Measurements from ENCODE around the gene FIGN.

FIGN gene

DNA sequence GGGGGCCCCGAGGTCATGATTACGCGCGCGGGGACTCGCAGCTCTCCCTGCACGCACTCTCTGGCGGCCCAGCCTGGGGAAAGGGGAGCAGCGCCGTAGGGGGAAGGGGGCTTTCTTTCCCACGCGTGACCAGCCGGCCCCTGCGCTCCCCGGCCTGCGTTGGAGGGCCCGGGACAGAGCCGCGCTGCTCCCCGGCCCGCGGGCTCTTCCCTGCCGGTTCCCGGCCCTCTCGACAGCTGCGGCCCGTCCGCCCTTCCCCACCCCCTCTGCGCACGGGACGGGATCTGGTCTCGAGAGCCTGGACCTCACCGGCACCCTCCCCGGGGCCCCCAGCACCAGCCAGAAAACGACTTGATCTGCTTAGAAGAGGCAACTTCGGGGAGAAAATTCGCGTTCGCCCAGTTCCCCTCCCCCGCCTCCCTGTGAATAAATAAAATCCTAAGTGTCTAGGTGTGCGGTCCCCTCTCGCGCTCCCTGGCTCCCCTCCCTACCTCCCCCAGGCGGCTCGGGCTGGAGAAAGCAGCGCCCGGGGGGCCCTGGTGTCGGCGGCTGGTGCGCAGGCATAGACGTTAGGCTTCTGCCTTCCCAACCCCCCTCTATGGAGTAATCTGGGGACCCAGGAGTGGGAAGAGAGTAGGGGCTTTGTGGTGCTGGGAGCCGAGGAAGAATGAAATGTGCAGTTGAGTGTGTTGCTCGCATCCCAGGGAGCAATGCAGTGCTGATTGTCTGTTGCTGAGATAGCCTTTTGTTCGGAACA lies 803 bp upstream of the FIGN start:
- ATAC-seq (no peak), DNase-seq (no peak)

DNA sequence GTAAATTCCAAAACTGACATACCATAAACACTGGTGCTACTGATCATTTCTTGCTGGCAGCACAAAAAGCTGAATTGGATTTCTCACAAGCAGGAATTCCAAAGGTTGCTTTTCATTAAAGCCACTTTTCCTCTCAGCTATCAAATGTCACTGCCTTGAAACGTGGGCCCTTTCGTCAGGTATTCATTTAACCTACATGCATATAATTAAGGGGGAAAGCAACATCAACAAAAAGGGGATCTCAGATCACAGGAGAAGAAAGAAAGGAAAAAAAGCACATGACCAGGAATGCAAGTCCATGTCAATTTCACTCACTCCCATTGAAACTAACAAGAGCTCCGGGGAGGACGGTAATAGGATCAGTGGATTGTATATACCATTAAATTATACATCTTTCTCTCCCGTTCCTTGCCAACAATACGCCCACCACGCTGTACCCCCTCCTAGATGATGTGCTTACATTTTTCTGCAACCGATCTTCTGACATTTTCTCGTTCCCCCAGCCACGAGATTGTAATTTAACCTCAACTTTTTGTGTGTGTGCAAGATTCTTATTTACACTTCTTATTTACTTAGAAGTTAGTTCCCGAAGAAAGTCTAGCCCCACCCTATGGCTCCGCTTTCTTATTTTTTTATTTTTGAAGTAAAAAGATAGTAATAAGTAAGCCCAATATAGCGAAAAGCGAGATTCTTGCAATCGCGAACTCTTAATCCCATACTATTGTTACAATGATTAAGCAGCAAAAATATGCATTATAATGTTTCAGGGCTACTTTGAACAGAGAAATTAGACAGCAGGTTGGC lies 725 bp downstream of the FIGN start:
- DNase-seq, result no peak
- no peak for ATAC-seq

- no peak for DNase-seq
- ATAC-seq, result no peak
Observed at GRCh38 chr2:163734401-163734800, 1.4 kb downstream of the FIGN start.

- ATAC-seq, result no peak
- no peak for DNase-seq
Observed at GRCh38 chr2:163733956-163734355, 1.9 kb downstream of the FIGN start.

GRCh38 chr2:163733301-163733938 lies 2.4 kb downstream of the FIGN start:
- ATAC-seq, result no peak

DNA sequence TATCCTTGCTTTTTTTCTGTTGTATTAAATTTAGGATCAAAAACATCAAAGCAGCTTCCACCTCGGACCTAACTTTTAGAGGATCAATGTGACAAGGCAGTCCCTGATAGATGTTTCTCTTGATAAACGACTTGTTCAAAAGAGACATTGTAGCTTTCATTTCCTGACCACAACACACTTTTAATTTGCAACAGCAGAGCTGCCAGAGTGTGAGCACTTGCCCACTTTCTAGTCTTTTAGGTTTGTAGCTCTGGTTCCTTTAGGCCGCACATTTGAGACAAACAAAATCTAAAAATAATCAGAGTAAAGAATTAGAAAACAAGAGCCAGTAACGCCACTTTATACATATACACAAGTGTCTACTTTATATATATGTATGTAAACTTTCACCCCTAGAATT lies 3.1 kb downstream of the FIGN start:
- DNase-seq (no peak), ATAC-seq (no peak)

More at GRCh38 chr2:163733301-163733938, 2.4 kb downstream of the FIGN start:
- no peak for DNase-seq

DNA sequence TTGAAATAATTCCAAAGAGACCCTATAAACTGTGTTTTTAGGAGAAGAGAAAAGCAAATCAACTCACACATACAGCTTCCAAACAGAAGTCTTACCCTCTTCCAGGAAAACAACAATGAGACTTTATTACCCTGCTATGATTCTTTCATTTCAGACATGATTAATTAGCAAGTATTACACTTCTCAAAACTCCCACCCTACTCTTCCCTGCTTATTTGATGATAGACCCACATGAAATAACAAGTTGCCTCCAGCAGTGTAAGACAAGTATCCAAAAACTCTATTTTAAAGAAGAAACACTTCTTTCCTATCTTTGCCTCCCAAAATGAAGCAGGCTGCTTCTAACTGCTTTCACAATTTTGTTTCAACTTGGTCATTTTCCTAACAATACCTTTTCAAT lies 4.1 kb downstream of the FIGN start:
- DNase-seq (no peak), ATAC-seq (no peak)

GRCh38 chr2:163730556-163730955 lies 5.3 kb downstream of the FIGN start:
- DNase-seq, result no peak
- no peak for ATAC-seq

DNA sequence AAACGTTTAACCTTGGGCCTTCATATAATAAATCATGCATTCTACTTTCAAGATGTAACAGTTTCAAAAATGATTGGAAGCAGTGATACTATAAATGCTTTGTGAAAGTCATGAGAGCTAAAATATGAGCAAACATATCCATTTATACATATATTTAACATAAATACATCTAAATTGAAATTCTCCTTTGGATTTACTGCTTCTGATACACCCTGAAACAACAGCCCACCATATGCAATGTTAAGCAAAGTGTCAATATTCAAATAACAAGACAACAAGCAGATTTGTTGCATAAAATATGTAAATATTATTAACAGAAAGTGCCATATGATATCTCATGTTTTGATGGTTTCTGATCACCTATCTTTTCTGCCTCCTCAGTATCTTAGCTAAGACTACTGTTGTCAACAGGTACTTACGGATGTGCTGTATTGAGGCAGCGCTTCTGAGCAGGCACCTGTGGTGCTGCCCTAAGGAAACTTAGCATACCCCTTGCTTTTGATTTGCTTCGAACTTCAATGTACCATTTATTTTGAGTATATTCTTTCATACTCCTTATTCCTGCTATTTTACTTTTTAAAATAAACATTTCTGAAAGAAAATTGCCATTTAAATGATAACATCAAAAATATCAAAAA lies 6.1 kb downstream of the FIGN start:
- no peak for ATAC-seq
- no peak for DNase-seq

GRCh38 chr2:163723881-163724280 lies 11.9 kb downstream of the FIGN start:
- no peak for DNase-seq
- ATAC-seq, result no peak

- DNase-seq, result no peak
- no peak for ATAC-seq
Observed at GRCh38 chr2:163723348-163723747, 12.5 kb downstream of the FIGN start.

DNA sequence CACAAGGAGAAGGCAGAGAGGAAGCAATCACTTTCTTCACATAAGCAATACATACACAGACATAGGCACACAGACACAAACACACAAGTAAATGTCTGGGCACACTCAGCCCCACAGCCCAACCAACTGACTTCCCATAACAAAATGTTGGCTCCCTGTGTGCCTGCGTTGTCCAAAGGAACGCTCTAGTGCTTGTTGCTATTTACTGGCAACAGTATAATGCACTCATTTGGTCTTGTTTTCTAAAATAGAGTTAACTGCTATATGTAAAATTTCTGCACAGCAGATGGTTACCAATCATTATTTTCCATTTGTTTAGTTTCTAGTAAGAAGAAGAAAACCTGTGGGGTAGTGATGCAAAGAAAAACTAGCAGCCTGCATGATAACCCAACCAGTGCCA lies 16.5 kb downstream of the FIGN start:
- ATAC-seq (no peak), DNase-seq (no peak)

DNA sequence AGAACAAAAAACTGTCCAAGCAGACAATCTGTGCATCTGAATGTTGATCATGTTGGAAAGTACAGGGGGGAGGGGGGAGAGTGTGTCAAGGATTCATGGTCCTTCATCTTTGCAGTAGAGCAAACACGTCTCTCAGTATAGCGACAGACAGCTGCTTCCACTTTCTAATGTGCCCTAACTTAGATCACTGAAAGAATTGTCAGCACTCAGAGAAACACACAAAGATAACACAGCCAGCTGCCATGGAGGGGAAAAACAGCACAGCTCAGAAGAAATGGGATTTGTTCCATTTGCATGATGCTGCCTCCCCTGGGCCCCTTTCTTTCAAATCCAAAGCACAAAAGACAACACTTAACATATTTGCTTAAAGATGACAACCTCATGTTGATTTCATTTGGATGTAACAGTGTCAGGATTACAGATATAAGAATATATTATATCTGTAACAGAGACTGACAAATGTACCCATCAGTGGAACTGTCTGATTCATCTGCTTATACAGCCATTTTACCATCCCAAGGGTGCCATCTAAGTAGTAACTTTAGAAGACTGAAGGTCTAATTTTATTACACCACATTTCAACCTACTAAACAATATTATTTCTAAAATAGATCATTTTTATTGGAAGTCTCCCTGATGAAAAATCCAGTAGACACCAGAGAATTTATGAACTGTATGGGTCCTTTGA lies 17.7 kb downstream of the FIGN start:
- ATAC-seq, result no peak
- DNase-seq, result no peak

DNA sequence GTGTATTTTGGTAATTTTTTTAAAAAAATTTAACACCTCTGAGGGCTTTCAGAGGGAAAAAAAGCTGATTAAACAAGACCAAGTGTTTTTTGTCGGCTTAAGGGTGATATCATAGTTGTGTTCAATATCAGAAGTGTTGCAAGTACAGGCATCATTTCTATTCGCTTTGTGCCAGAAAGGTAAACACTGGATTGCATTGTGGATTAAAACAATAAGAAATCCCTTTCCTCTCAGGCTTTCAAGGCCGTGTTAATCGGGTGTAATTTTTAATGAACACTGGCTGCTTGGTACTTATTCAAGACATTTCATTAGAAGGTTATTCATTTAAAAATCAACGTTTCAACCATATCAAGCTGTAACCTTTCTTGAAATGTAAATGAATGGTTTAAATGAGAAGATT lies 18.3 kb downstream of the FIGN start:
- no peak for DNase-seq
- no peak for ATAC-seq

DNA sequence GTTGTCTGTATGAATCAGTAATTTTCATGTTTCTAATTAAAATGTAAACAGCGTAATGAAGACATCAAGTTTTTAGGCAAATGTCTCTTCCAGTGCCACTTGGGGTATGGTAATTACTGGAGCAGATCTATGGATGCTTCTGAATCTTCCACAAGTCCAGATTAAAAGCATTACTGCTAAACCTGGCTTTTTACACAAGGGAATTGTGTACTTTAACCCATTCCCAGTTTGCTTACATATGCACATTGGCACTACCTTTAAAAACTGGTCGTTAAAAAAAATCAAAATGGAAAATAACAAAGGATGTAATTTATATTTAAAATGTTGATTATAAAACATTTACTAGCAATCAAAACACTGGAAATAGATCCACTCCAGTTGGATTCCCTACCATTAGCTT lies 19.7 kb downstream of the FIGN start:
- ATAC-seq, result no peak
- no peak for DNase-seq

- DNase-seq (no peak), ATAC-seq (no peak)
Observed at GRCh38 chr2:163715668-163716067, 20.1 kb downstream of the FIGN start.

DNA sequence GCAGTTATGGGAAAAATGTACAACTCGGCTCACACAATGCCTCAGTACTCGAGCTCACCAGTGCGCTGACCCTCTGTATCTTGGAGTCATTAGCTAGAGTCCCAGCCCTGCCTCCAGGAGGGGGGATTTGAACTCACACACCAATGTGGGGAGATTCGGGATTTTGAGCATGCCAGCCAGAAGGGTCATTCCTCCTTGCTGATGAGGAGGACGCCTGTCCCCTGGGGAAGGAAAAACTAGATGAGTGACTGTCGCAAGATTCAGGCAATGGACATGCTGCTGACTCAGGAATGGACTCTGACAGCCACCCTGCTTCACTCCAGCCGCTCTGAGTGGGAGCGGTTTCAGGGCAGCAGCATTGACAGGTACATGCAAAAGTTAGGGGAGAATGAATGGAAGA lies 20.6 kb downstream of the FIGN start:
- no peak for ATAC-seq

GRCh38 chr2:163713534-163714311 lies 22.1 kb downstream of the FIGN start:
- DNase-seq (no peak), ATAC-seq (no peak)

More for the DNA sequence above, 20.6 kb downstream of the FIGN start:
- DNase-seq, result no peak

- DNase-seq, result no peak
- ATAC-seq, result no peak
Observed at GRCh38 chr2:163711699-163712098, 24.1 kb downstream of the FIGN start.

- ATAC-seq (no peak), DNase-seq (no peak)
Observed at GRCh38 chr2:163711258-163711657, 24.6 kb downstream of the FIGN start.

GRCh38 chr2:163709270-163709669 lies 26.5 kb downstream of the FIGN start:
- no peak for ATAC-seq
- no peak for DNase-seq

Measured in stimulated activated naive CD8-positive, alpha-beta T cell treated with anti-CD3 and anti-CD28 coated beads, Interleukin-15, Interleukin-2, amounts not matched to agents 100 U/mL and 50 U/mL, for 24 hours (primary cell).